Raji (cell line): Measurements from ENCODE around the gene RNH1.
A peak's percentile ranks its signal among the peaks of the same experiment; 100 is the strongest.

Source experiments
- POLR2A ChIP-seq: IDR thresholded peaks from 2 replicates; pipeline ENCODE4 v1.6.1; 2011; ENCODE audit warnings: low read depth, low read length, control low read depth; ENCODE audit not compliant: insufficient read depth

The RNH1 gene

DNA sequence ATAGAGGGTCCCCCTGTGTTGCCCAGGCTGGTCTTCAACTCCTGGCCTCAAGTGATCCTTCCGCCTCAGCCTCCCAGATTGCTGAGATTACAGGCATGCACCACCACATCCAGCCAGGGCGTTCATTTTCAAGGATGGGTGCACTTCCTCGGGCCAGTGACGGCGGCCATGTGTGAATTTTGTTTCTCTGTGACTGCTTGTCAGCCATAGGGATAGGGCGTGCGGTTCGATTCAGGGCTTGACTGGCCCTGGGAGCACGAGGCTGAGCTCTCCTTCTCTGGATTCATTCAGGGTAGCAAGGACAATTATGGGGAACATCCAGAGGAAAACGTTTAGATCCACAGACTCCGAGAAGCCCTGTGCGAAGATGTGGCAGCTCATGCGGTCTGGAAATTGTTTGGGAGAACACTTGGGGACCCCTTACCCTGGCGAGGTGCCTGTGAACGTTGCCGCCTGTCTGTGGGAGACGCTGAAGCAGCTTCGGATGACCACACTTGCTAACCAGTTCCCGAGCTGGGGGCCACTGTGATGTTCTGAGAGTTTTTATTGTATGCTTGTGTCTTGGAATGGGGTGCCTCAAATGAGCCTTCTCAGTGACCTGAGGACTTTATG, 54.0 kb downstream of the RNH1 start:
- no peak for TF ChIP-seq POLR2A

DNA sequence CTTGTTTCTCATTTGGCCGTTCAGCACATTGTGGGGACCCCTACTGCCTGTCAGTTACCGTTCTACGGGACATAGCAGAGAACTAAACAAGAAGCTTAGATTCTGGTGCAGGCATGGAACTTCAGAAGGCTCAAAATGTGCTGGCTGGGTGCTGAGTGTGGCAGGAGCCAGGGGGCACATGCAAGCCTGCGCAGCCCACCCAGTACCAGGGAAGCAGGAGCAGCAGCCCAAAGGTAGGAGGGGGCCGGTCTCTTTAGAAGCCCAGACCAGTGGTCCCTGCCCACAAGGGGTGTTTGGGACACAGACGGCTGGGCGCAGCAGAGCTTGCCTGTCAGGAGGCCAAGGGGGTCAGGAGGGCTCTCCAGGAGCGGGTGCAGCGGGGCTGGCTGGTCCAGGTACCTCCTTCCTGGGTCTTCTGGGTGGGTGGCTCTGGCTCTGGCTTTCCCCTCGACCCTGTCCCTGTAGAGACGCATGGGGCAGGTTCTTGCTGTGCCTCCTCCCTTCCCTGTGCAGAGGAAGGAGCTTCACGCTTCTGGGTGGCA, 54.8 kb downstream of the RNH1 start:
- TF ChIP-seq POLR2A: no peak

DNA sequence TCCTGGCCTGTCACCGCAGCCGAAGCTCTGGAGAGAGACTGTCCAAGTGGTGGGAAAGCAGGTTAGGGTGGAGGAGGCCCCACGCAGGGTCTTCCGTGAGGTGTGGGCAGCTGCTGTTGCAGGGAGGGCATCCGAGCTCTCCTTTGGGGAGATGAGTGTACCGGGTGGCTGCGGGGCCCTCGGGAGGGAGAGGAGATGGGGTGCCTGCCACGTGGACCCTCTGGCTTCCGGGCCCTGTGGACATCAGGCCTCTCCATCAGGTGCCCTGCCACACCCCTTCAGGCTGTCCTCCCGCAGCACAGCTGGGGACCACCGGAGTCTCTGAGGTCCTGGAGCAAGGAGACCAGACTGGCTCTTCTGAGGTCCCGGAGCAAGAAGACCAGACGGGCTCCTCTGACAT, 55.3 kb downstream of the RNH1 start:
- no peak for TF ChIP-seq POLR2A

GRCh38 chr11:450809-451451, 56.1 kb downstream of the RNH1 start:
- no peak for TF ChIP-seq POLR2A

- TF ChIP-seq POLR2A: peak; percentile 97
Observed at GRCh38 chr11:449889-450808, 56.9 kb downstream of the RNH1 start, which contains the start of gene PTDSS2. TSS of gene PTDSS2 (plus strand) at chr11:450279. CDS start at chr11:450456, 177 bp downstream.

- TF ChIP-seq POLR2A: peak; percentile 82
Observed at GRCh38 chr11:447923-448731, 58.9 kb downstream of the RNH1 start.

DNA sequence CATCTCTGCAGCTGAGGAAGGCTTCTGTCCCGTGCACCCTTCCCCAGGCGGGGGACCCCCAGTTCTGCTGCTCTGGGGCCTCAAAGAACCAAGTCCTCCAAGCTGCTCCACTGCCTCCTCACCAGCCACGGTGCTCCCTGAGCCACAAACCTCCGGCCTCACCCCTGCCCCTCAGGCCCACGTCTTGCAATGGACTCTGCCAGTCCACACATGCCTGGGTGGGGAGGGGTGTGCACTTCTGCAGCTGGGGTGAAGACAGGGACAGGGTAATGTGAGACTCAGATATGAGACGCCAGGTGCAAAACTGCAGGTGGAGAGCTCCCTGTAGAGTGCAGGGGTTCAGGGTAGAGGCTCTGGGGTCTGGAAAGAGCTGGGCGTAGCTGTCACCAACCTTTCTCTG, 60.2 kb downstream of the RNH1 start:
- TF ChIP-seq POLR2A: no peak

- TF ChIP-seq POLR2A: no peak
Observed at GRCh38 chr11:445765-446588, 61.1 kb downstream of the RNH1 start.
